Left ventricle myocardium superior (tissue), 1 donor: Measurements from ENCODE around the gene SYT12. TPM values are rescaled to one million over a fixed set of nuclear protein-coding genes. Genes with fewer than 3 reads are reported as not detected.
"Not testable (repeated sequence)": the region's sequence is repeated elsewhere in the genome, so short reads cannot be mapped to it uniquely, and the experiment has no call there.

Source experiments
- ATAC-seq: fragments of 200-7000 bp; cut with Tn5 transposase; one replicate; pipeline ENCODE4 v1.9.1; 2020; ENCODE audit warnings: mild to moderate bottlenecking, moderate library complexity
- DNase-seq: peaks from one replicate; pipeline ENCODE4 v3.0.0-alpha.2; 2020
- intact Hi-C: fragments of 100-400 bp; cut with micrococcal nuclease; formaldehyde crosslinking; loops from one replicate; pipeline ENCODE4 v1.11.0; 2022
- long read RNA-seq: library from polyadenylated mRNA; unstranded; transcript quantifications from one replicate; pipeline ENCODE4 v2.0.0, GENCODE V29; 2021
- total RNA-seq: library from RNA; stranded (reverse); fragmentation: NEBNext Ultra II Directional; extraction: Animal tissue kit (Norgen Biotek cat#: 25700); gene quantifications from one replicate; pipeline ENCODE4 v1.2.1, GENCODE V29; 2021
- donor health status: DM: no; HTN: yes; CAD: no; lungs with severe emphysema.

SYT12 gene, protein sequence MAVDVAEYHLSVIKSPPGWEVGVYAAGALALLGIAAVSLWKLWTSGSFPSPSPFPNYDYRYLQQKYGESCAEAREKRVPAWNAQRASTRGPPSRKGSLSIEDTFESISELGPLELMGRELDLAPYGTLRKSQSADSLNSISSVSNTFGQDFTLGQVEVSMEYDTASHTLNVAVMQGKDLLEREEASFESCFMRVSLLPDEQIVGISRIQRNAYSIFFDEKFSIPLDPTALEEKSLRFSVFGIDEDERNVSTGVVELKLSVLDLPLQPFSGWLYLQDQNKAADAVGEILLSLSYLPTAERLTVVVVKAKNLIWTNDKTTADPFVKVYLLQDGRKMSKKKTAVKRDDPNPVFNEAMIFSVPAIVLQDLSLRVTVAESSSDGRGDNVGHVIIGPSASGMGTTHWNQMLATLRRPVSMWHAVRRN
- total RNA-seq: 0.37 TPM
- long read RNA-seq: 0 reads

DNA sequence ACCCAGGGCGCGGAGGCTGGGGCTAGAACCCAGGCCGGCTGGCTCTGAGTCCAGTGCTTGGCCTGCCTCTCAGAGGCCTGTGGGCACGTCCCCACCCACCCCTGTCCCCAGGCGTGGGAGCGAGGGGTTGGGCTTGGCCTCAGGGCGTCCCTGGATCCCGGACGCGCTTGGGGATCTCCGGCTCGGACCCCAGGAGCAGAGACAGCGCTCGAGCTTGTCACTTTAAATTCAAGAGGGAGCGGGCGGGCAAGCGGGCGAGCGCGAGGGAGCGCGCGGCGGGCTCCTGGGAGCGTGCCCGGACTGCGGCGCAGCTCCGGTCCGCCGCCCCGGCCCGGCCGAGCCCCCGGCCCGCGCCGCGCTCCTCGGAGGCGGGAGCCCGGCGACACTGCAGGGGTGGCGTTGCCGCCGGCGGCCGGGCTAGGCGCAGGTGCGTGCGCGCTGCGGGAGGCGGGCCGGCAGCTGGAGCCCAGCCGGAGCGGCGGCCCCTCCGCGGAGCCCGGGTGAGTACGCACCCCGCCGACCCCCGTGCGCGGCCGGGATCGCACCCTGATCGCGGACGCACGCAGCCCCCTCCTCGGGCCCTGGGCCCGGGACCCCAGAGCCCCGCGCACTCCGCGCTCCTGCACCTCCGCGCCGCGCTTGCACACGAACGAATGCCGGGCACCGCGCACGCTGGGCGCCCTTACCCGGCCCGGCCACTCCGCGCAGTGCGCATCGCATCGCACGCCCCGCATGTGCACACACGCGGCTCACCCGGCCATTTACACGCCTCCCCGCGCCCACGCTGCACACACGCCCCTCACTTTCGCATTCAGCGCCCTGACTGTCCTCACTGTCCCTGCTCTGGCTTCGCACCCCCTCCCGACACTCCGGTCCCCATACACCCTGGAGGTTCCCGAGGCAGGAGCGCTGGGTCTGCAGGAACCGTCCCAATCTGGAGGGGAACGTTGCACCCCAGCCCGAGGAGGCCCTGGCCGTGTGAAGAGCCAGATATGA, at the start of gene SYT12:
TSS of gene SYT12 (plus strand) at position 174 of the 996 bp plus-strand sequence. CDS start 7,011 bp downstream, outside the sequence.
- ATAC-seq (peak; percentile 29), DNase-seq (peak; percentile 37)
- intact Hi-C loops: no loop called here

- intact Hi-C loops: no loop called here
- DNase-seq (no peak), ATAC-seq (no peak)
These were observed 48.9 kb upstream of the SYT12 start for GRCh38 chr11:66973956-66974580.

GRCh38 chr11:66974724-66975404, 48.1 kb upstream of the SYT12 start, which contains the start of gene C11orf86:
Gene C11orf86 (plus strand): TSS chr11:66975304. CDS start chr11:66975363, 59 bp downstream.
- ATAC-seq (no peak), DNase-seq (no peak)
- intact Hi-C loops: no loop called here

DNA sequence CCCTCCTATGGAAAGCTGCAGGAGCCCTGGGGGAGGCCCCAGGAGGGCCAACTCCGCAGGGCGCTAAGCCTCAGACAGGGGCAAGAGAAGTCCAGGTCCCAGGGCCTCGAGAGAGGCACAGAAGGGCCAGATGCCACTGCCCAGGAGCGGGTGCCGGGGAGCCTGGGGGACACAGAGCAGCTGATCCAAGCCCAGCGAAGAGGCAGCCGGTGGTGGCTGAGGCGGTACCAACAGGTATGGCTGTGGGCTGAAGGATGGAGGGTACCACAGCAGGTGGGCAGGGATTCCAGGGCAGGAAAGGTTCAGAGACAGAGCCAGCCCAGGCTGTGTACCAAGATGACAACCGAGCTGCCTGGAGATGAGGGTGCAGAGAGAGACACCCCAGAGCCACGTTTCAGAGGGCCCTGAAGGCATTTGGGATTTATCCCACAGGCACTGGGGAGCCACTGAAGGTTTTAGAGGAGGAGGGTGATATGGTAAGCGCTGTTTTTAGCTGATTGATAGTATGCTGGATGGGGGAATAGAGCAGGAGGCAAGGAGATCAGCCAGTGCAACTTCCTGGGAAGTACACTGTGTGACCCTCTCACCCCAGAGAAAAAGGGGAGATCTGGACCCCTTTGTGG, 47.4 kb upstream of the SYT12 start:
- ATAC-seq (no peak), DNase-seq (no peak)
- intact Hi-C loops: no loop called here

DNA sequence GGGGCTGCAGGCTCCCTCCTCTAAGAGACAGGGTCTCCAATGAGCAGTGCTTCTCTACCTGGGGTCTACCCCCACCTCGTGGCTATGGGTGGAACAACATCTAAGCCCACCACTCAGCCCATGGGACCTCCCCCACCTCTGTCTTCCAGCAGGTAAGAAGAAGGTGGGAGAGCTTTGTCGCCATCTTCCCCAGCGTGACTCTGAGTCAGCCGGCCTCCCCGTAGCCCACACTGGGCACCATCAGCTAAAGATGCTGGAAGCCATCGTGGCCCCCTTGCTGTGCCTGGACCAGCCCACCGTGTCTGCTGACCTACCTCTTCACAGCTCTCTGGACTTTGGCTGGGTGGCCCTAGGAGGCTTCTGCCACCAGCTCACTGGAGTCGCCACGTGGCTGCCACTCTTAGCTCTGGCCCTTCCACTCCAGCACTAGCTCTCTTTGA, 46.9 kb upstream of the SYT12 start:
- DNase-seq (no peak), ATAC-seq (peak; percentile 13)
- intact Hi-C loops: no loop called here

- DNase-seq (no peak), ATAC-seq (no peak)
- intact Hi-C loops: no loop called here
These were observed 46.0 kb upstream of the SYT12 start for GRCh38 chr11:66976925-66977324.

- DNase-seq (no peak), ATAC-seq (no peak)
- intact Hi-C loops: no loop called here
These were observed 44.7 kb upstream of the SYT12 start for GRCh38 chr11:66978229-66978628.

DNA sequence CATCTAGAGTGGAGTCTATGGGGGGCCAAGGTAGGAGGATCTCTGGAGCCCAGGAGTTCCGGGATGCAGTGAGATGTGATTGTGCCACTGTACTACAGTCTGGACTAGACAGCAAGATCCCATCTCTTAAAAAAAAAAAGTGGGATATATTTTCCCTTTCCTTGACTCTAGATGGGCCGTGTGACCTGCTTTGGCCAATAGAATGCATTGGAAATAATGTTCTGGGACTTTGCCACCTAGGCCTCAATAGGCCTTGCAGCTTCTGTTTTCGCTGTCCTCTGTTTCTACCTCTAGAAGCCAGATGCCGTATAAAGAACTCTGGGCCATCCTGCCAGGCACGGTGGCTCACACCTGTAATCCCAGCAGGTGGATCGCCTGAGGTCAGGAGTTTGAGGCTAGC, 44.2 kb upstream of the SYT12 start:
- ATAC-seq (no peak), DNase-seq (no peak)
- intact Hi-C loops: no loop called here

GRCh38 chr11:66979336-66979980, 43.5 kb upstream of the SYT12 start:
- ATAC-seq (no peak), DNase-seq (no peak)
- intact Hi-C loops: no loop called here

DNA sequence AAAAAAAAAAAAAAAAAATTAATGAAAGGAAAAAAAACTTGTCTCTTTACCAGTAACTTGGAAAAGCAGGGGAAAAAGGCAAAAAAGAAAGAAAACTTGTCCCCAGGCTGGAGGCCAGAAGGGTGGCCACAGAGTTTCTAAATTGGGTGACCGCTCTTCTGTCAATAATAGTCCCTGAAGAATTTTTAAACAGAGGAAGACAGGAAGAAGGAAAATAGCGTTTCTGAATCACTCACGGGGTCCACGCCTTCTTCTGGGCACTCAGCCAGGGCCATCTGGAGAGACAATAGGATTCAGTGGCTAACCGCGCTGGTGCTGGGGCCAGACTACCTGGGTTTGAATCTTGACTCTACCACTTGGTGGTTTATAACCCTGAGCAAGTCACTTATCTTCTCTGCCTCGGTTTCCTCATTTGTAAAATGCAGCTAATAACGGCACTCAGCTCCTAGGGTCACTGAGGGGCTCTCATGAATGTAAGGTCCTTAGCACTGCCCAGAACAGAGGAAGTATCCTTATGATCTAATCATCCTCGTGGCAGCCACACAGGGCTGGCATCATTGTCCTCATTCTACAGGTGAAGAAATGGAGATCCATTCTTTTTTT, 40.9 kb upstream of the SYT12 start:
- intact Hi-C loops: no loop called here
- DNase-seq (peak; percentile 90), ATAC-seq (peak; percentile 44)

- DNase-seq (no peak), ATAC-seq (no peak)
- intact Hi-C loops: no loop called here
These were observed 39.5 kb upstream of the SYT12 start for GRCh38 chr11:66983275-66983924.

DNA sequence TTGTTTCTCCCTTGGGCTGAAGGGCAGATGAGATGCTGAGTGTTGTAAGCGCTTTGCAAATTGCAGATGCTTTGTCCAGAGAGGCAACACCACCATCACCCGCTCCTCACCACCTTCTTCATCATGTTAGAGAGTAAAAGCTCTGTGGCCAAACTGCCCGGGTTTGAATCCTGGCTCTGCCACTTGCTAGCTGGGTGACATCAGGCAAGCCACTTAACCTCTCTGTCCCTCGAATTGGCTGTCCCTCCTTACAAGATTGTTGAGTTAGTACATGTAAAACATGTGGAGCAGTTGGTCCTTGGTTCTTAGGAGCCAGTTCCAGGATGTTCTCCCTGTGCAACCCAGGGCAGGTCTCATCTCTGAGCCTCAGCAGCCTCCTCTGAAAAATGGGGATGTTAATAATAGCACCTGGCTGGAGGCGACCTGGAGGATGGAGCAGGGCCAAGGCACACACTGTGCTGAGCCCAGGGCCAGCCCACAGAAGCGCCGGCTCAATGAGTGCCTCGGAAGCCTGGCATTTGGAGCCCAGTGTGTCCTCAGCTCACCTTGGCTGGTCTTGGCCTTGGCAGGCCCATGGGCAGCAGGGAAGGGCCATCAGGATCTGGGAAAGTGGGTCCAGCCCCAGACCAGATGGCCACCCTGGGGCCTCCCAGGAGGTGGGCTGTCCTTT, 37.3 kb upstream of the SYT12 start:
- intact Hi-C loops: no loop called here
- ATAC-seq: peak; percentile 95
- peak; percentile 87 for DNase-seq

GRCh38 chr11:66986178-66986545, 36.8 kb upstream of the SYT12 start:
- ATAC-seq (peak; percentile 17), DNase-seq (no peak)
- intact Hi-C loops: no loop called here

DNA sequence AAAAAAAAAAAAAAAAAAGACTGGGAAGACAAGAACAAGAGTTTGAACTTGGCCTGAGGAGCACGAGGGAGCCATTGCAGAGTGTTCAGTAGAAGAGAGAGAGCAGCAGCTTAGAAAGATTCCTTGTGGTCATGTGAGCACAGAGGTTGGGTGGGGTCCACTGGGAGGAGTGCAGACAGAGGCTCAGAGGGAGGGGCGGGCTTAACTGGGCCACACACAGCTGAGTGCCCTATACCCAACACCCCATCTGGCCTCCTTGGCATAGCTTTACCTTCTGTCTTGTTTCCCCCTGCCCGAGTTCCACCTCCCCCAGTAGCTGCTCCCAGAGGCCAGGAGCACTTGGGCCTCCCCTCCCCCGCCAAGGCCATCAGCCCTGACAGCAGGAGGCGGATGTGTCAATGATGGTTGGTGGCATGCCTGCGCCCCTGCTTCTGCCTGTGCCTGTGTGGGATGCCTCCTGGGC, 35.7 kb upstream of the SYT12 start:
- peak; percentile 47 for DNase-seq
- no peak for ATAC-seq
- intact Hi-C loops: no loop called here

DNA sequence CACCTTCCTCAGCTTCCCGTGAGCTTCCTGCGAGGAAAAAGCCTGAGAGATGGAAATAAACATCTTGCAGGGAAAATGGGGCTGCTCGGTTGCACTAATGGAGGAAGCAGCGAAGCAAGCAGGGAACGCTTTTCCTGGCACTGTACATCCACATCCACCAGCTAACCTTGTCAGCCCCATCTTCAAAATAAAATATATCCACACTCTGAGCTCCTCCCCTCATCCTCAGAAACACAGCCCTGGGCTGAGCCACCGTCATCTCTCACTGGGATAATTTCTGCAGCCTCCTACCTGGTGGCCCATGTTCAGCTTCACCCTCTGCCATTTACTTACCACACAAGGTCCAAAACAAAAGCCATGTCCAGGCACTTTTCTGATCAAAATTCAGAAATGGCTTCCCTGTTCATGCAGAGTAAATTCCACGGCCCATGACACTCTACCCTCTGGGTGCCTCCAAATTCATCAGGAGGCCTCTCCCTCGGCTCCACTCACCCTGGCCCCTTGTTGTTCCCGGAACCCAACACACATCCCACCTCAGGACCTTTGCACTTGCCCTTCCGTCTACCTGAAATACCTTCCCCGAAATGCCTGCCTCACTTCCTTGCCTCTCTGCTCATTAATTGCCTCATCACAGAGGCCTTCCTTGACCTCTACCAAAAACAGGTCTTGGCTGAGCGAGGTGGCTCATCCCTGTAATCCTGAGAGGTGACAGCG, 34.9 kb upstream of the SYT12 start:
- DNase-seq (no peak), ATAC-seq (no peak)
- intact Hi-C loops: no loop called here

DNA sequence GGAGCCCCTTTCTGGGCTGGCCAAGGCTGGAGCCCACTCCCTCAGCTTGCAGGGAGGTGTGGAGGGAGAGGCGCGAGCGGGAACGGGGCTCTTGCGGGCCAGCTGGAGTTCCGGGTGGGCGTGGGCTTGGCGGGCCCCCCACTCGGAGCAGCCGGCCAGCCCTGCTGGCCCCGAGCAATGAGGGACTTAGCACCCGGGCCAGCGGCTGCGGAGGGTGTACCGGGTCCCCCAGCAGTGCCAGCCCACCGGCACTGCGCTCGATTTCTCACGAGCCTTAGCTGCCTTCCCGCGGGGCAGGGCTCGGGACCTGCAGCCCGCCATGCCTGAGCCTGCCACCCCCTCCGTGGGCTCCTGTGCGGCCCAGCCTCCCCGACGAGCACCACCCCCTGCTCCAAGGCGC, 34.2 kb upstream of the SYT12 start:
- ATAC-seq, DNase-seq, intact Hi-C loops: not testable (repeated sequence)
